ENCODE data around the gene PCED1A. TPM values are rescaled to one million over a fixed set of nuclear protein-coding genes. Genes with fewer than 3 reads are reported as not detected.
A peak's percentile ranks its signal among the peaks of the same experiment; 100 is the strongest.

Gene PCED1A
- total and polyA plus RNA-seq, 2 of the 13 experiments (the other 11 are each of a cell fraction or from before 2014, with no cell fraction given): 40.1 to 84.2 TPM

DNA sequence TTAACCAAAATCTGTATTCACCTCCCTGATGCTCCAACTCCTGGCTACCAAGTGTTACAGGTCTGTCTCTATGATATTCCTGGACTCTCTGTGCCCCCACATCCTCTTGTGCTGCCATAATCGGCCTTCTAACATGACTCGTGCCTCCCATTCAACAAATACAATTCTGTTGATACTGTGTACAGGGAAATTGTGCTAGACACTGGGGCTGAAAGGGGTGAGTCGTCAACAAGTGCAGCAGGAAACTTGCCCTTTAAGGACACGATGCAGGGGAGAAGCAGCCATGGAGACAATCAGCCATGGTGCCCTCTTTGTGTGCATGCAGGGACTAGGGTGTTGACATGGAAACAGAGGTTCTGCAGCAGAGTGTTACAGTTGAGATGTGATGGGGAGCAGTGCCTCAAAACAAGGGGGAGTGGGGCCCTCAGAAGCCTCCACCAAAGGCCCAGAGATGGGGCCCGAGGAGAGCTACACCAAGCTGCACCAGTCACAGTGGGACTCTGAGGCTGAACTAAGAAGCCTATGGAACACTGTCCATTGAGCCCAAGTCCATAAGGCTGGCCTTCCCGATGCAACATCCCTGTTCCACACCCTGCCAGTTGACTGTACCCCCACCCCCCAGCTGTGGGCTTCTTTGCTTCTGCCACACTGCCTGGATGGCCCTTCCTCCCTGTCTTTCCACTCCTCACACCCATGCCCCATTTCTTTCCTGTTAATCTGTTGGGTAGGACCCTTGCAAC lies 3.1 kb downstream of the PCED1A start:
- Histone ChIP-seq H3K4me2 (ENCODE audit: low read depth, low read length) (no peak overlapping the region), H3K4me3 (replicated peaks in 1 of 3; ENCODE audit: insufficient read depth in 1 of 3, low read depth in 2 of 3, low read length in 3 of 3) (no peak overlapping the region), H3K27me3 (ENCODE audit: control insufficient read depth in 1 of 2, insufficient read depth in 2 of 2, low read length in 2 of 2) (no peaks in the 10 kb centered on the region; a peak in 1 of 5 replicates), H3K9me3 (ENCODE audit: low read length) (no peaks in the 10 kb centered on the region), H3K79me2 (ENCODE audit: insufficient read depth, low read length) (peaks cover 8% of the 10 kb centered on the region), H3K27ac (ENCODE audit: extremely low read length, insufficient read depth, low read length) (no peak overlapping the region), H4K20me1 (ENCODE audit: insufficient read depth, low read length) (no peaks in the 10 kb centered on the region), H3K9ac (ENCODE audit: insufficient read depth, low read depth, low read length) (no peak overlapping the region), H3K36me3 (replicated peaks in 1 of 2; ENCODE audit: control insufficient read depth in 1 of 2, insufficient read depth in 2 of 2, low read length in 2 of 2) (peaks cover 4 to 11% of the 10 kb centered on the region in 2 experiments; a peak in 3 of 5 replicates), H3K4me1 (ENCODE audit: insufficient read depth, low read length) (peaks cover 40% of the 10 kb centered on the region), H2AFZ (ENCODE audit: low read length) (no peak overlapping the region)
- TF ChIP-seq, protein P1, sequence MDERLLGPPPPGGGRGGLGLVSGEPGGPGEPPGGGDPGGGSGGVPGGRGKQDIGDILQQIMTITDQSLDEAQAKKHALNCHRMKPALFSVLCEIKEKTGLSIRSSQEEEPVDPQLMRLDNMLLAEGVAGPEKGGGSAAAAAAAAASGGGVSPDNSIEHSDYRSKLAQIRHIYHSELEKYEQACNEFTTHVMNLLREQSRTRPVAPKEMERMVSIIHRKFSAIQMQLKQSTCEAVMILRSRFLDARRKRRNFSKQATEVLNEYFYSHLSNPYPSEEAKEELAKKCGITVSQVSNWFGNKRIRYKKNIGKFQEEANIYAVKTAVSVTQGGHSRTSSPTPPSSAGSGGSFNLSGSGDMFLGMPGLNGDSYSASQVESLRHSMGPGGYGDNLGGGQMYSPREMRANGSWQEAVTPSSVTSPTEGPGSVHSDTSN (CRISPR knock-in tag; IDR thresholded peaks at IDR 0.05): no peak
- TF ChIP-seq POLR2A (IDR thresholded peaks at IDR 0.05; ENCODE audit: insufficient read depth in 1 of 2, low read depth in 2 of 2, low read length in 2 of 2) (0 out of 4 replicates have a peak, but pooled peaks of 1 of the 2 experiments have one; percentile 33), KDM5B (CRISPR knock-in tag; IDR thresholded peaks at IDR 0.05; ENCODE audit: borderline replicate concordance) (peak; percentile 45; the same call in 1 of the 2 replicates), STAT5B (CRISPR knock-in tag; IDR thresholded peaks at IDR 0.05) (no peak), PRMT3 (CRISPR knock-in tag; IDR thresholded peaks at IDR 0.05; ENCODE audit: borderline replicate concordance, low read depth) (no peak), MTA3 (CRISPR knock-in tag; IDR thresholded peaks at IDR 0.05) (no peak), THAP9 (CRISPR knock-in tag; IDR thresholded peaks at IDR 0.05; ENCODE audit: borderline replicate concordance) (no peak), KAT8 (CRISPR knock-in tag; IDR thresholded peaks at IDR 0.05) (no peak), AGO2 (optimal IDR thresholded peaks at IDR 0.05; ENCODE audit: low read depth, low read length) (no peak)
- intact Hi-C loops (cut with micrococcal nuclease; ENCODE audit: unreplicated experiment): no loop called here
- ChIA-PET CTCF (ENCODE audit: low intra/inter-chr PET ratio, low total read pairs) (no interaction called here), POLR2A (no interaction called here)
- ATAC-seq (no peak), DNase-seq (ENCODE audit: low spot score) (no peak), FAIRE-seq (no peak)
- 94% methylated on average over 6 of the region's 6 CpGs for WGBS (ENCODE audit: low lambda C conversion rate)
- BruUV-seq (replicated peaks): no TSS peak
- in situ Hi-C loops (cut with HindIII; ENCODE audit: extremely low pct_ligation_motif_present, low pct_unique_long_range_greater_than_20kb): no loop called here

All from HepG2 (cell line).